ENCODE results near the gene ATP6V1G1.
A peak's percentile ranks its signal among the peaks of the same experiment; 100 is the strongest.

ATP6V1G1 gene

DNA sequence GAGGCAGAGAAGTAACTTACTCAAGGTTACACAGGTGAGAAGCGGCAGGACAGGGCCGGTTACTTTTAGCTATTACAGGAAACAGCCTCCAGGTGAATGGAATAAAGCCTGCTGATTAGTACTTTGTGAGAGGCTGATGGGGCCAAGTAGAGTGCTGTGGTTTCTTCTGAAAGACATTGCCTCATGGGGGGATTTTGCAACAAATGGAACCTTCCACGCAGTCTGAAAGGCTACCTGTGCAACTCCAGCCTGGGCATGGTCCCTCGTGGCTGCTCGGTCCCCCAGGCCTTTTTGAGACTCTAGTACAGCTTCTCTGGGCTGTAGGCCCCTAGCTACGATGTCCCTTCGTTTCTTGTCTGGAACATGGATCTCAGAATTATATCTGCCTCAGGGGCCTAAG lies 25.5 kb downstream of the ATP6V1G1 start:
- DNase-seq: no peak

GRCh38 chr9:114613919-114614318 lies 26.4 kb downstream of the ATP6V1G1 start:
- DNase-seq: no peak

DNA sequence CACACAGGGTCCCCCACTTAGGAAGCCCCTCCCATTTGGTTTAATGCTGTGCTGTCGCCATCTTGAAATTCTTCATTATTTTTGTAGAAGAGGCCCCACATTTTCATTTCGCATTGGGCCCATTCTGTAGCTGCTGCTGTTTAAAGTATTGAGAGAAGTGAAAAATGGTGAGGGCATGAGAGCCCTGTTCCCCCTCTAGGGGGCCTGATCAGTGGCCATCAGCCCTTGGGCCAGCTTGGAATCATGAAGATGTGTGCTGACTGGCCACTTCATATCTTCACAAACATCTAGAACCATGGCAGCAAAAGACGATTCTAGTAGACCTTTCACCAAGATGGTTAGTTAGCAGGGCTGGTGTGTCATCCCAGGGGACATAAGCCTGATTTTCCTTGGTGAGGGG lies 26.8 kb downstream of the ATP6V1G1 start:
- DNase-seq: no peak

DNA sequence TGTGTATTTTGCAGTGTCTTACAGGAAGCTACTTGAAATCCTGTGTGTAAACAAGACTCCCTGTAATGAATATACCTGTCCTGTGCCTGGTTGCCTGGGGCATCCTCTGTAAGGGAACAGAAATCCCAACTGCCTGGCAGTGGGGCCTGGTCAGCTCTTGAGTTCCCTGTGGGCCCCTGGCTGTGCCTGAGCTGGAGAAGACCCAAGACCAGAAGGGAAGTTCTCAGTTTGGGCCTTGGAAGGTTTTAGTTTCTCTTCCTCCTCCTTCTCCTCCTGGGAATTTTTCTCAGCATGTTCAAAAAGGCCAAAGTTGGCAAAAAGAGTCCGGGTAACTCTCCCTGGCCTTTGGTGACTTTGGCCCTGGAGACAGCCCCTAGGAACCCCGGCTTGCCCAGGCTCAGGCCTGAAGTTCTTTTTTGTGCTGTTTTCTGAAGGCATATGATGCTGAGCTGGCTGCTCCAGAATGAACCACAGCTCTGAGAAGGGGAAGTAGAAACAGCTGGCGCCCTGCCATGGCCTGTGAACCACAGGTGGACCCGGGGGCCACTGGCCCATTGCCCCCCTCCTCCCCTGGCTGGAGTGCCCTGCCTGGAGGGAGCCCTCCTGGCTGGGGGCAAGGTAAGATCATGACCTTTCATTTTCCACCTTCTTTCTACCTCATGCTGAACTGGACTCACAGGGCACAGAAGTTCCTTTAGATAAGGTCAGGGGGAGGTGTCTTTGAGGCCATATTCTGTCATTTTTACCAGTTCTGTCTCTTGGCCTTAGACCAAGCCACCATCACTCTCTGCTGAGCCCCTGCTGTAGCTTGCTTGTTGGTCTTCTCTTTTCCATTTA lies 29.3 kb downstream of the ATP6V1G1 start:
- peak; percentile 7 to 69 for DNase-seq

- DNase-seq: peak; percentile 17 to 56
These were observed 31.7 kb downstream of the ATP6V1G1 start for GRCh38 chr9:114619191-114619761.

DNA sequence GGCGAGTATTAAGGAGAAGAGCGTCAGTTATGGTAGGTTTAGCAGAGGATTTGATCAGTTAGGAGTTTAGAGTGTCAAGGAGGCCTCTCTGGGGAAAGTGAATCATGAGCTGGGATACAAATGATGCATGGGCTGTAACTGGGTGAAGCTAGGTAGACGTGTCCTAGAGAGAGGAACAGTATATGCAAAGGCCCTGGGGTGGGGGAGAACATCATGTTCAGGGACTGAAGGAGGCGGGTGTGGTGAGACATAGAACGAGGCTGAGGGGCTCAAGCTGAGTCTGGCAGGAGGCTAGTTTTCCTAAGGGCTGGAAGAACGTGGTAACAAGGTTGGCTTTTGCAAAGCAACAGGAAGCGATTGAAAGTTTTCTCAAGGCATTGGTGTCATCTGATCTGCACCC lies 34.0 kb downstream of the ATP6V1G1 start:
- no peak for DNase-seq

GRCh38 chr9:114621975-114622609 lies 34.5 kb downstream of the ATP6V1G1 start:
- no peak for DNase-seq

- DNase-seq: no peak
These were observed 37.1 kb downstream of the ATP6V1G1 start for GRCh38 chr9:114624677-114625076.

DNA sequence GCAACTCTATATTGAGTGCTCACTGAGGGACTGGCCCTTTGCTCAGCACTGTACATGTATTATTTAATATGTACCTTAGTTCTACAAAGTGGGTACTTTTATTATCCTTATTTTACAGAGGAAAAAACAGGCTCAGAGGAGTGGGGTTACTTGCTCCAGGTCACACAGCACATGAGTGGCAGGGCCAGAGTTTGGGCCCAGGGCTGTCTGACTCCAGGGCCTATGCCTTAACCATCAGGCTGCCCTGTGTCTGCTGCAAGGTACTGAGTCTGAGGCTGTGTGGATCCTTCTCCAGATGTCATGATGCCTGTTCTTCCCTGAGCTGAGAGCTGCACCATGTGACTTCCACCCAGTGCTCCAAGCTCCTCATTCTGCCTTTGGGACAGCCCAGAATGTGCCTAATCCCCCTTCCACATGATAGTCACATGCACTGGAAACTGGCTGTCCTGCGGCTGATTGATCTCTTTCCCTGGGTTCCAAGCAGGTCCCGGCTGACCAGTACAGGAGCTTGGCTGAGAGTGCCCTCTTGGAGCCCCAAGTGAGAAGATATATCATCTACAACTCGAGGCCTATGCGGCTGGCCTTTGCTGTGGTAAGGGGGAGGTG lies 38.9 kb downstream of the ATP6V1G1 start:
- DNase-seq: no peak

DNA sequence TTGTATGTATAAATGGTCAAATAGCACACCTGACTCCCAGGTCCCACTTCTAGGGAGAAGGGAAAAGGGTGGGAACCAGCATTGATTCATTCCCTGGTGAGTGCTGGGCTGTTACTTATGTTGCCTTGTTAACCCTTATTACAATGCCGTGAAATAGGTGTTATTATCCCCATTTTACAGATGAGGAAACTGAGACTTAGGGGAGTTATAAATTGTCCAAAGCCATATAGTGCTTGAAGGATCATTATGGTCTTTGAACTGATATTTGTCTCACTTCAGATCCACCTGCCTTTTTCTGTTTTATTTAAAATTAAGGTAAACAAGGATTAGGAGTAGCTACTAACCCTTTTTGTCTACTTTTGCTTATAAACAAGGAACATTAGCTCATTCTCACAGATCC lies 40.0 kb downstream of the ATP6V1G1 start:
- no peak for DNase-seq

GRCh38 chr9:114629563-114630090 lies 42.1 kb downstream of the ATP6V1G1 start:
- no peak for DNase-seq

DNA sequence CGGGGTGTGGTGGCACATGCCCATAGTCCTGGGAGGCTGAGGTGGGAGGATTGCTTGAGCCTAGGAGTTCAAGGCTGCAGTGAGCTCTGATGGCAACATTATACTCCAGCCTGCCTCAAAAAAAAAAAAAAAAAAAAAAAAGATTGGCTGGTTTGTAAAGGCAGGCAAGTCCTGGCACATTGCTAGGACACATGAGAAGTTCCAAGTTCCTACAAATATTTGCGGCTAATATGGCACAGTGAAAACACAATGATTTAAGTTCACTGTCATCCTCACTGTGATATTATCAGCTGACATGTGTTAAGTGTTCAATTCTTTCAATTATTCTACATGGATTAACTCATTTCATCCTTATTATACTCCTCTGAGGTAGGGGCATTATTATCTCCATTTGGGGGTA lies 43.6 kb downstream of the ATP6V1G1 start:
- no peak for DNase-seq

GRCh38 chr9:114633438-114634089 lies 46.0 kb downstream of the ATP6V1G1 start:
- DNase-seq: no peak

- DNase-seq: no peak
These were observed 46.8 kb downstream of the ATP6V1G1 start for GRCh38 chr9:114634387-114634786.

- no peak for DNase-seq
These were observed 50.8 kb downstream of the ATP6V1G1 start for GRCh38 chr9:114638404-114638803.

DNA sequence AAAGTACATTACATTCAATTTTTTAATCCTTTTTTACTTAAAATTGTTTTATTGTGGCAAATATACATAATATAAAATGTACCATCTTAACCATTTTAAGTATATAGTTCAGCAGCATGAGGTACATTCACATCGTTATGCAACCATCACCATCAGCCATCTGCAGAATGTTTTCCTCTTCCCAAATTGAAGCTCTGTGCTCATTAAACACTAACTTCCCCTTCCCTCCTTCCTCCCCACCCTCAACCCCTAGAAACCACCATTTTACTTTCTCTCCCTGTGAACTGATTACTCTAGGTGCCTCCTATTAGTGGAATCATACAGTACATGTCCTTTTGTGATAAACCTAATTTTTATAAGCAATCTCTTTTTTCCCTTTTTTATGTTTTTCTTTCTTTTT lies 54.4 kb downstream of the ATP6V1G1 start:
- DNase-seq: no peak

DNA sequence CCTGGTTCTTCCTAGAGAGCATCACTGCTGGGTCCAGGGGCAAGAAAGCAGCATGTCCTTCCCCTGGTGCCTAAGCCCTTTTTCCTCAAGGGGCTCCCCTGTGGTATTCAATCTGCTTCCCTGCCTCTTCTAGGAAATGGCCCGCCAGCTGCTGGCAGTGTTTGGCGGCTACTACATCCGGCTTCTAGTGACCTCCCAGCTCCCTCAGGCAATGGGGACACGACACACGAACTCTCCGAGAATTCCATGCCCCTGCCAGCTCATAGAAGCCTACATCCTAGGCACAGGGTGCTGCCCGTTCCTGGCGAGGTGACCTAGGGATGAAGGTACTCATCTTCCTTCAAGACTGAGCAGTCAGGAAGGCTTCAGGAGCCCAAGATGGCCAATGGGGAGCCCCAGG lies 55.4 kb downstream of the ATP6V1G1 start:
- no peak for DNase-seq

GRCh38 chr9:114643896-114644295 lies 56.3 kb downstream of the ATP6V1G1 start:
- DNase-seq: no peak
